ENCODE data around the gene RNGTT.

- TF ChIP-seq CTCF (IDR thresholded peaks at IDR 0.05; ENCODE audit: low read depth, low read length) (no peak), MYC (IDR thresholded peaks at IDR 0.05; ENCODE audit: low read depth, low read length) (no peak), POLR2A (IDR thresholded peaks at IDR 0.05; ENCODE audit: extremely low read depth, insufficient read length) (no peak)
- TF ChIP-seq, protein P1, sequence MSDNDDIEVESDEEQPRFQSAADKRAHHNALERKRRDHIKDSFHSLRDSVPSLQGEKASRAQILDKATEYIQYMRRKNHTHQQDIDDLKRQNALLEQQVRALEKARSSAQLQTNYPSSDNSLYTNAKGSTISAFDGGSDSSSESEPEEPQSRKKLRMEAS (IDR thresholded peaks at IDR 0.05; ENCODE audit: low read depth, low read length): no peak
Measured at GRCh38 chr6:88722686-88723085, 240.7 kb downstream of the RNGTT start.

Data from NB4 (cell line).